ENCODE results near the gene CRTAC1.
"Not testable (repeated sequence)": the region's sequence is repeated elsewhere in the genome, so short reads cannot be mapped to it uniquely, and the experiment has no call there.

Gene CRTAC1

GRCh38 chr10:97861924-97862323 lies 168.5 kb downstream of the CRTAC1 start:
- no peak for DNase-seq

- DNase-seq, result no peak
These were observed 169.2 kb downstream of the CRTAC1 start for GRCh38 chr10:97861097-97861750.

- no peak for DNase-seq
These were observed 172.4 kb downstream of the CRTAC1 start for GRCh38 chr10:97858001-97858439.

GRCh38 chr10:97854743-97855142 lies 175.7 kb downstream of the CRTAC1 start:
- no peak for DNase-seq

GRCh38 chr10:97852840-97853405 lies 177.5 kb downstream of the CRTAC1 start:
- no peak for DNase-seq

- DNase-seq, result no peak
These were observed 178.1 kb downstream of the CRTAC1 start for GRCh38 chr10:97852277-97852676.

- no peak for DNase-seq
These were observed 178.9 kb downstream of the CRTAC1 start for GRCh38 chr10:97851341-97852001.

GRCh38 chr10:97850446-97850845 lies 180.0 kb downstream of the CRTAC1 start:
- no peak for DNase-seq

- no peak for DNase-seq
These were observed 180.6 kb downstream of the CRTAC1 start, which contains the start of gene GOLGA7B for GRCh38 chr10:97849687-97850402. Gene GOLGA7B (plus strand): TSS chr10:97849843. CDS start chr10:97850304, 461 bp downstream.

- DNase-seq, result peak; percentile 74
These were observed 181.2 kb downstream of the CRTAC1 start for GRCh38 chr10:97849103-97849686.

GRCh38 chr10:97844678-97845077 lies 185.7 kb downstream of the CRTAC1 start:
- no peak for DNase-seq

- not testable (repeated sequence) for DNase-seq
These were observed 186.4 kb downstream of the CRTAC1 start for GRCh38 chr10:97843972-97844371.

- DNase-seq, result peak; percentile 60
These were observed 187.1 kb downstream of the CRTAC1 start for GRCh38 chr10:97843281-97843671.

- no peak for DNase-seq
These were observed 187.7 kb downstream of the CRTAC1 start for GRCh38 chr10:97842656-97843280.

GRCh38 chr10:97842114-97842513 lies 188.3 kb downstream of the CRTAC1 start:
- not testable (repeated sequence) for DNase-seq

GRCh38 chr10:97841166-97841565 lies 189.3 kb downstream of the CRTAC1 start:
- DNase-seq, result not testable (repeated sequence)

GRCh38 chr10:97838091-97838490 lies 192.3 kb downstream of the CRTAC1 start:
- DNase-seq, result no peak

- DNase-seq, result no peak
These were observed 194.0 kb downstream of the CRTAC1 start for GRCh38 chr10:97836446-97836845.

- DNase-seq, result no peak
These were observed 199.2 kb downstream of the CRTAC1 start for GRCh38 chr10:97831259-97831658.

- peak; percentile 41 for DNase-seq
These were observed 200.4 kb downstream of the CRTAC1 start for GRCh38 chr10:97830064-97830463.

GRCh38 chr10:97828721-97829120 lies 201.7 kb downstream of the CRTAC1 start:
- DNase-seq, result no peak

- DNase-seq, result no peak
These were observed 202.6 kb downstream of the CRTAC1 start for GRCh38 chr10:97827702-97828291.
